GM21360 (cell line): ENCODE data around the gene KLHDC7B.

Source experiments
- ATAC-seq: cut with Tn5 transposase; IDR thresholded peaks from one replicate; pipeline ENCODE4 v1.9.1; 2021; ENCODE audit warnings: mild to moderate bottlenecking, moderate library complexity; ENCODE audit not compliant: unreplicated experiment

The KLHDC7B gene

GRCh38 chr22:50547263-50547985 is 1.7 kb downstream of the KLHDC7B start:
- ATAC-seq: no peak

GRCh38 chr22:50548040-50548920 is 2.6 kb downstream of the KLHDC7B start:
- no peak for ATAC-seq

GRCh38 chr22:50548921-50549790 is 3.5 kb downstream of the KLHDC7B start:
- ATAC-seq: no peak

GRCh38 chr22:50550395-50550794 is 4.7 kb downstream of the KLHDC7B start:
- no peak for ATAC-seq

GRCh38 chr22:50551160-50551752 is 5.6 kb downstream of the KLHDC7B start:
- ATAC-seq: no peak

- ATAC-seq: no peak
Measured at GRCh38 chr22:50553310-50553709, 7.6 kb downstream of the KLHDC7B start.

GRCh38 chr22:50556703-50557102 is 11.0 kb downstream of the KLHDC7B start:
- ATAC-seq: no peak

- no peak for ATAC-seq
Measured at GRCh38 chr22:50560034-50560433, 14.3 kb downstream of the KLHDC7B start.

- ATAC-seq: no peak
Measured at GRCh38 chr22:50561401-50562358, 16.0 kb downstream of the KLHDC7B start.

GRCh38 chr22:50562523-50563412 is 17.1 kb downstream of the KLHDC7B start, which contains the start of gene SYCE3:
Gene SYCE3 (minus strand): TSS chr22:50562919. CDS start chr22:50556405, 6,514 bp downstream.
- peak; percentile 90 for ATAC-seq

GRCh38 chr22:50563413-50564160 is 17.9 kb downstream of the KLHDC7B start:
- ATAC-seq: no peak

- no peak for ATAC-seq
Measured at GRCh38 chr22:50564289-50564688, 18.6 kb downstream of the KLHDC7B start.

- no peak for ATAC-seq
Measured at GRCh38 chr22:50567721-50568252, 22.1 kb downstream of the KLHDC7B start.

- ATAC-seq: no peak
Measured at GRCh38 chr22:50568626-50569025, 22.9 kb downstream of the KLHDC7B start.

GRCh38 chr22:50569041-50569459 is 23.4 kb downstream of the KLHDC7B start:
- no peak for ATAC-seq

- no peak for ATAC-seq
Measured at GRCh38 chr22:50569896-50570535, 24.3 kb downstream of the KLHDC7B start.

- no peak for ATAC-seq
Measured at GRCh38 chr22:50570861-50571260, 25.2 kb downstream of the KLHDC7B start.
